ENCODE results near the gene ZNF385C.

ZNF385C gene

DNA sequence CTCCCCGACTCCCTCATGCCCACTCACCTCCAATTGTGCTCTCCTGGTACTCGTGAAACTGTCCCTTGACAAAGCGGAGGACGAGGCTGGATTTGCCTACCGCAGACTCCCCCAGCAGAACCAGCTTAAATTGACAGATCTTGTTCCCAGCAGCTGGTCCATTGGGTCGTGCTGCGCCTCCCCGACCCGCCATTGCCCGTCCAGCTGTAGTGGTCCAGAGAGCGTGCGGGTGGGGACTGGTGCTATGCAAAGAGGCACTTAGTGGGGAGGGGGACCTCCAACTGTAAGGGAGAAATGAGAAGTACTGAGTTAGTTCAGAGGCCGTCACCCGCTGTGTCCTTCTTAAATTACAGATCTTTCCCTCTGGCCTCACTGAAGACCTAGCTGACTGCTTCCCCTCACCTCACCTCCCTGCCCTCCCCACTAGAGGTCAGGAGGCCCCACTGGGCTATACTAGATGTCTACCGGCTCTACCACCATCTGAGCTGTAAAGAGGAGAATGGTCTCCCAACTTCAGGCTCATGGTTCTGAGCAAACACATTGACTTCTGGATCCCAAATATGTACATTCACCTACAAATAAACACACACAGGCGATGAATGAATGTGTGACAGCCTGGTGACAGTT is 32.1 kb upstream of the ZNF385C start:
- Mint-ChIP-seq H3K4me3 (no peak overlapping the region), H3K4me1 (peaks cover 44% of the 10 kb centered on the region), H3K9me3 (no peaks in the 10 kb centered on the region), H3K36me3 (peaks cover 15% of the 10 kb centered on the region), H3K27ac (peak overlapping the region; percentile 87), H3K27me3 (no peaks in the 10 kb centered on the region)

DNA sequence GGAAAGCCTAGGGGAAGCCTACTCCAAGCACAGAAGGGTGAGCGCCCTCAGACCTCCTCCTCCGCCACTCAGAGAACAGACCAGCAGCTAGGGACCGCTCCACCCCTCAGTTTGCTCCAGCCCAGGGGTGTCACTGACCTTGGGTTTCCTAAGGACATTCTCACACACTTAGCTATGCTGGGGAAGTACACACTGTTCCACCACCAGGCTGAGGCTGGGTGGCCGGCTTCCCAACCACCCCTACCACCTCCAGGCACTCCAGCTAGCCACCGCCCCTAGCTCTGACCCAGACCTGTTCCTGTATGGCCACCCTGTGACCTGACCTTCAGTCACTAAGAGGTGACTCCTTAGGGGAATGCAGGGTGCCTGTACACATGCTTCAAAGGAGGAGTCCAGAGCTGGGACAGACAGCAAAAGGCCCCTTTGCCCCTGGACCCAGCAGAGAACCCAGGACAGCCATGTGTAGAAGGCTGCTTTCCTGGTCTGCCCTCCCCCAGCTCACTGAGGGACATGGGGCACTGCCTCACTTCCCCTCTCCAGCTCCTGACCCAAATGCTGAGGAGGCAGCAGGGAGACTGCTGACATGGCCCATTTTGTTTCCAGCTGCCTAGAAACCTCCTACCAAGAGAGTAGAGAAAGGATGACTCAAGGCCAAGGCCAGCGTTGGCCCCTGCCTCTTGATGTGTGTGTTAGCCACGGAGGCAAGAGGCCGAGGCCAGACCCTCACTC is 31.0 kb upstream of the ZNF385C start:
- H3K27me3 Mint-ChIP-seq, result no peaks in the 10 kb centered on the region
- H3K4me1 Mint-ChIP-seq, result peaks cover 36% of the 10 kb centered on the region
- peaks cover 15% of the 10 kb centered on the region for H3K36me3 Mint-ChIP-seq
- no peak overlapping the region for H3K4me3 Mint-ChIP-seq
- H3K9me3 Mint-ChIP-seq, result no peaks in the 10 kb centered on the region
- H3K27ac Mint-ChIP-seq, result no peak overlapping the region

DNA sequence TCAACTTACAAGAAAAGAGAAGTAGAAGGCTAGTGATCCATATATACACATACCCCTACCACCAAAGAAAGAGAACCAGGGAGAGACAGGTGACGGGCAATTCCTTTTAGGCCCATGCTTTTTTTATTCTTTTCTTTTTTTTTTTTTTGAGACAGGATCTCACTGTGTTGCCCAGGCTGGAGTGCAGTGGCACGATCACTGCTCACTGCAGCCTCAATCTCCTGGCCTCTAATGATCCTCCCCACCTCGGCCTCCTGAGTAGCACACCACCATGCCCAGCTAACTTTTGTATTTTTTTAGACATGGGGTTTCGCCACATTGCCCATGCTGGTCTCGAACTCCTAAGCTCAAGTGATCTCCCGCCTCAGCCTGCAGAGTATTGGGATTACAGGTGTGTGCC is 29.1 kb upstream of the ZNF385C start:
- Mint-ChIP-seq H3K9me3 (no peaks in the 10 kb centered on the region), H3K36me3 (peaks cover 15% of the 10 kb centered on the region), H3K4me3 (no peak overlapping the region), H3K4me1 (peaks cover 17% of the 10 kb centered on the region), H3K27me3 (no peaks in the 10 kb centered on the region), H3K27ac (no peak overlapping the region)

DNA sequence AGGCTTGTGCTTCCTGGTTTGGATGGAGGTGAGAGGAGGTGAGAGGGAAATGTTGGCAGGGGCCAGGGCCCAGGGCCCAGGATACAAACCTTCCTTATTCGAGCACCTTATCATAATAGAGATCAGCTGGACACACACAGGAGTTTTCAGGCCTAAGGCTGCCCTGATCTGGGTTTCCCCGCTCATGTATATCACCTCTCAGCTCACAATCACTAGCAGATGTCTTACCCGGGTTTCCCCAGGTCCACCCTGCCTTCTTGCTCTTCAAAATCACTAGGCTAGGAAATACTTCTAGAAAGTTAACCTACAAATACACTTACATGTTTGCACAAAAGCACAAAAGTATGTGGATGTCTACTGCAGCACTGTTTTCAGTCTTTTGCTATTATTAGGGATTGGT is 28.6 kb upstream of the ZNF385C start:
- no peak overlapping the region for H3K4me3 Mint-ChIP-seq
- peaks cover 11% of the 10 kb centered on the region for H3K4me1 Mint-ChIP-seq
- H3K36me3 Mint-ChIP-seq, result peaks cover 15% of the 10 kb centered on the region
- peak overlapping the region; percentile 11 for H3K27ac Mint-ChIP-seq
- no peaks in the 10 kb centered on the region for H3K27me3 Mint-ChIP-seq
- H3K9me3 Mint-ChIP-seq, result no peaks in the 10 kb centered on the region

DNA sequence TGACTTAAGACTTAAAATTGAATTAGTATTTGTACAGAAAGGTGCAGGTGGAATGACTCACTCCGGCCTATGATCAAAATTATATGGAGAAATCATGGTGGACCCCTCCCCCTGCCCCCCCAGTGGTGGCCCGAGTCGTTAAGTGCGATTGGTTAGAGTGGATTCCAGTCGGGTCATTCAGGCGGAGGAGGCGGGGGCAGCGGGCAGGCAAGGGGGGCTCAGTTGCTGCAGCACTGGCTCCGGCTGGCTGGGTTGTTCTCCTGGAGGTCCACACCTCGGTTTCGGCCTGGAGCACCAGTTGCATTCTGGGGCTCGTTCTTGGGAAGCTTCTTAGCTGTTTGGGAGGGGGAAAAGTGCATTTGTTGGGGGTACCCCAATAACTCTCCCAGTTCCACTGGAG is 27.3 kb upstream of the ZNF385C start:
- H3K27me3 Mint-ChIP-seq, result no peaks in the 10 kb centered on the region
- peaks cover 5% of the 10 kb centered on the region for H3K4me1 Mint-ChIP-seq
- H3K9me3 Mint-ChIP-seq, result no peaks in the 10 kb centered on the region
- H3K36me3 Mint-ChIP-seq, result peaks cover 11% of the 10 kb centered on the region
- H3K27ac Mint-ChIP-seq, result no peak overlapping the region
- H3K4me3 Mint-ChIP-seq, result no peak overlapping the region

DNA sequence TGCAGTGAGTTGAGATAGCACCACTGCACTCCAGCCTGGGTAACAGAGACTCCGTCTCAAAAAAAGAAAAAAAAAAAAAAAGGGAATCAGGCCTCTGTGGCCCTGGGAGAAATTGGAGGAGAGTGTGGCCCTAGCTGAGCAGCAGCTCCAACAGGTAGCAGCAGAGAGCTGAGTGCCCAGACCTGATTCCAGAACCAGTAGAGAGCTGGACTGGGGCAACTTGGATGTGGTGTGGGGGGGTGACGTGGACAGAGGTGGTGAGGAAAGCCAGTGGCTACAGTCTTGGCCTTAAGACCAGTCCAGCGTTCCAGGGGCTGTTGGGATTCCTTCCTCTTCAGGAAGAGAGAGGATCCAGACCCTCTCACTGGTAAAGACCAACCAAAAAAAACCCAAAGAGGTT is 26.0 kb upstream of the ZNF385C start:
- H3K4me1 Mint-ChIP-seq, result peaks cover 15% of the 10 kb centered on the region
- no peaks in the 10 kb centered on the region for H3K9me3 Mint-ChIP-seq
- no peak overlapping the region for H3K27ac Mint-ChIP-seq
- H3K27me3 Mint-ChIP-seq, result no peaks in the 10 kb centered on the region
- H3K36me3 Mint-ChIP-seq, result peaks cover 11% of the 10 kb centered on the region
- no peak overlapping the region for H3K4me3 Mint-ChIP-seq

DNA sequence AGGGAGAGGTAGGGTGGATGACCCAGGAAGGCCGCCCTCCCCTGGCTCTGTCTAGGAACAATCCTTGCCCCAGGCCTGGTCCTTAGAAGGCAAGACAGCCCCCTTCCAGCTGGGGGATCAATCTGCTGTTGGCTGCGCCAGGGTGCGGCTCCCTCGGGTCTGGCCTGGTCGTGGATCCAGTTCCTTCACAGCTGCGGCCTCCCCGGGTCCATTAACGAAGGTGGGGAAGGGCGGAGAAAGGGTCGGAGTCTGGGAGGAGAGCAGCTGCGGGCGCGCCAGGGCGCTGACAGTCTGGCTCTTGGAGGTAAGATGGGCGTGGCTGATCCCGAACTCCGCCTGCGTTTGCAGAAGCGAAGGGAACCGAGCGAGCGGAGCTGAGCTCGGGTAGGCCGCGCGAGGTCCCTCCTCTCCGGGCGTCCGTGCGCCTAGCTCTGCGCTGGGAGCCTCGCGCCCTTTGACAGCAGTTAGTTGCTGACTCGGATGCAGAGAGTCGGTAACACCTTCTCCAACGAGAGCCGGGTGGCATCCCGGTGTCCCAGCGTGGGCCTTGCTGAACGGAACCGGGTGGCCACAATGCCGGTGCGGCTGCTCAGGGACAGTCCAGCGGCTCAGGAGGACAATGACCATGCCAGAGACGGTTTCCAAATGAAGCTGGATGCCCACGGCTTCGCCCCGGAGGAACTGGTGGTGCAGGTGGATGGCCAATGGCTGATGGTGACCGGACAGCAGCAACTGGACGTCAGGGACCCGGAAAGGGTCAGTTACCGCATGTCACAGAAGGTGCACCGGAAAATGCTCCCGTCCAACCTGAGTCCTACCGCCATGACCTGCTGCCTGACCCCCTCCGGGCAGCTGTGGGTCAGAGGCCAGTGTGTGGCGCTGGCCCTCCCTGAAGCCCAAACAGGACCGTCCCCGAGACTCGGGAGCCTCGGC is 24.4 kb upstream of the ZNF385C start, which contains the start of gene HSPB9:
Gene HSPB9 (plus strand): TSS at position 434 of the 933 bp plus-strand sequence. CDS start 47 bp downstream, at position 481.
- no peaks in the 10 kb centered on the region for H3K9me3 Mint-ChIP-seq

DNA sequence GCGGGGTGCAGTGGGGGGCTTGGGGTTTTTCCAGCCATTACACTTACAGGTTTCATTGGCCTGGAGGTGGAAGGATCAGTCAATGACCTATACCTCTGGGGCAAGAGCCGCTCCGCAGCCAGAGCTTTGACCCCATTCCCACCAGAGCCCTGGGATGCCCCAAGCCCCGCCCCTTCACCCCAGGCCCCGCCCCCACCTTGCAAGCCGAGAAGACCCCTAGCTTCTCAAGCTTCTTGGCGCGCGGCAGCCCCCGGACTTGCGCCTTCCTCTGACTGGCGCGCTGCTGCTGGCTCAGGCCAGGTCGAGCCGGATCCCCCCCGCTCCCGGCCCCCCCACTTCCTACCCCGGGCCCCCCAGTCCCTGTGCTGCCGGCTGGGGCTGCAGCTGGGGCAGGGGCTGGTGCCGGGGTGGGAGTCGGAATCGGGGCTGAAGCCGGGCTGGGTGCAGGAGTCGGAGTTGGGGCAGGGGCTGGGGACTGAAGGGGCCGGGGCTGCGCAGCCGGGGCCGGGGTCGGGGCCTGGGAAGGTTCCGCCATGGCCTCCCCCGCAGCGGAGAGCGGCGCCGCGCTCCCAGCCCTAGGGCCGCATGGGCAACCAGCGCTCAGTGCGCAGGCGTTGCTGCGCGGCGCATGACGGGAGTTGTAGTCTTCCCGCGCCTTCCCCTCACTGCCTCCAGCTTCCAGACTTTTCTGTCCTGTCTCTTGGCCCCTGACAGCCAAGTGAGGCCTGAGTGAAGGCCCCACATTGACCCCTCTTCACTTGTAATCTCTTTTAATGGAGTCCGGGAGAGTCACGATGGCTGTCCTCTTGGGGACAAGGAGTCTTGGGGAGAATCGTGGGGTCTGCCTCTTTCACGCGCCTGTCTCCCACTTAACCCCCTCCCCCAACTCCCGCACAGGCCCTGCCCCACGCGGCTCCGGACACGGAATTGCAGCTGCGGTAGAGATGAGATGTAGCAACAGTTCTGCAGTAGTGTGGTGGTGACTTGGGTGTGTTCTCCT is 22.8 kb upstream of the ZNF385C start, which contains the start of gene KAT2A:
Gene KAT2A (minus strand): TSS at position 598 of the 1,000 bp plus-strand sequence. CDS start 63 bp downstream, at position 535.
- peak within 1 kb of the TSS; percentile 78 for H3K4me3 Mint-ChIP-seq
- H3K36me3 Mint-ChIP-seq, result peaks cover 11% of the 10 kb centered on the region
- H3K27ac Mint-ChIP-seq, result peak within 1 kb of the TSS; percentile 41
- H3K9me3 Mint-ChIP-seq, result no peaks in the 10 kb centered on the region
- peaks cover 28% of the 10 kb centered on the region for H3K4me1 Mint-ChIP-seq
- no peaks in the 10 kb centered on the region for H3K27me3 Mint-ChIP-seq

More for the DNA sequence above, 24.4 kb upstream of the ZNF385C start, which contains the start of gene HSPB9:
- Mint-ChIP-seq H3K4me1 (peaks cover 21% of the 10 kb centered on the region), H3K36me3 (peaks cover 10% of the 10 kb centered on the region), H3K27ac (no peak within 1 kb of the TSS), H3K27me3 (no peaks in the 10 kb centered on the region), H3K4me3 (peak within 1 kb of the TSS; percentile 66)

DNA sequence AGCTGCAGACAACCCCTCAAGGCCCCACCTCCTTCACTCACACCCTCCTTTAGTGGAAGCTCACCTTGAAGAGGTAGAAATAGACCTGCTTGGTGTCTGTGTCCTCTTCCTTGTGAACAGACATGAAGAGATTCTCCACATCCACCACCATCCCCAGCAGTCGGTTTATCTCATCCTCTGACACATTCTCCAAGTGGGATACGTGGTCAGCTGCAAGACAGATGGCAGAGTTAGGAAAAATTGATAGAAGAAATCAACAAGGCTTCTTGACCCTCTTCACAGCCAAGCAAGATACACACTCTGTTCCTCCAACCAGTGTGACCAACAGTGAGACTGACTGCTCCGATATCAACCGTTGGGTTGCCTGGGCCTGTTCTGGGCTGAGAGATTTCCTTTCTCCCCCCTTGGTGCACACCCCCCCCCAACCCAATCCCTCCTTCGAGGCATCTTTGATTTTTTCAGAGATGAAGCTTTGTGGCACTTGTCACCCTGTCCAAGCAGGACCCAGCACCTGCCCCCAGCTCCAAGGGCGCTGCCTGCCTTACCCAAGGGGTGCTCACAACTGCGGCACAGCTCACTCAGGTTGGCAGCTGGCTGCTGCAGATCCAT is 22.0 kb upstream of the ZNF385C start:
- Mint-ChIP-seq H3K4me1 (peaks cover 35% of the 10 kb centered on the region), H3K27me3 (no peaks in the 10 kb centered on the region), H3K27ac (peak overlapping the region; percentile 24), H3K36me3 (peaks cover 13% of the 10 kb centered on the region), H3K9me3 (no peaks in the 10 kb centered on the region), H3K4me3 (peak overlapping the region; percentile 78)

DNA sequence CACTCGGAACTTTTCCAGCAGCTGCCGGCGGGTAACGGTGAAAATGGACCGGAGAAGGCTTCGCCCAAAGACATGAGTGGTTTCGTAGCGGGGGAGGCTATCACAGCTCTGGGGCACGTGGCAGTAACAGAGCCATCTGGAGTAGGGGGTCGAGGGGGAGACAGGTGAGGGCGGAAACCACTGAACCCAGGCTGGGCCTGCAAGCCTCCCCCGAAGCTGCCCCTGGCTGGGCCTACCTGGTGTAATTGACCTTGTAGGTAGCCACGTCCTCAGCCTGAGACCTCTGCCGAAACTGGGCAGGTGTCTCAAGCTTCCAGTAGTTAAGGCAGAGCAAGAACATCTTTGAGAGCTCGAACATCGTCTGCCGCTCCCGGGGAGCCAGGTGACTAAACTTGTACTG is 21.0 kb upstream of the ZNF385C start:
- H3K4me1 Mint-ChIP-seq, result peaks cover 39% of the 10 kb centered on the region
- no peaks in the 10 kb centered on the region for H3K9me3 Mint-ChIP-seq
- no peak overlapping the region for H3K27ac Mint-ChIP-seq
- H3K27me3 Mint-ChIP-seq, result no peaks in the 10 kb centered on the region
- H3K36me3 Mint-ChIP-seq, result peaks cover 13% of the 10 kb centered on the region
- no peak overlapping the region for H3K4me3 Mint-ChIP-seq

DNA sequence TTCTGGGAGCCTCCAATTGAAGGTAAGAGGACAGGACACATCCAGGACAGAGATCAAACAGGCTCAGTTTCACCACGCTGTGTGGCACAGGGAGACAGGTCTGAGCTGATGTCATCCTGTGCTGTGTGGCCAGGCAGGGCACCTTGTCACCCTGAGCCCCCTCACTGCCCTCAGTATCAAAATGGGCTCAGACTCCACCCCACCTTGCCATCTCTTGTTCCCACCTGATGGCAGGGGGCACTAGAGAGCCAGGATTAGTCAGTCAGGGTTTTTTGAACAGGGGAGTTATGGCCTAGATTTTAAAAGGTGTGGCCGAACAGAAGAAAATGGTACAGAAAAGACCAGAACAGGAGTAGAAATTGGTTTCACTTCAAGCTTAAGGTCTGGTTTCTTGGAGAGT is 20.3 kb upstream of the ZNF385C start:
- Mint-ChIP-seq H3K9me3 (no peaks in the 10 kb centered on the region), H3K36me3 (peaks cover 13% of the 10 kb centered on the region), H3K27me3 (no peaks in the 10 kb centered on the region), H3K27ac (peak overlapping the region; percentile 5), H3K4me3 (peak overlapping the region; percentile 61), H3K4me1 (peaks cover 39% of the 10 kb centered on the region)

DNA sequence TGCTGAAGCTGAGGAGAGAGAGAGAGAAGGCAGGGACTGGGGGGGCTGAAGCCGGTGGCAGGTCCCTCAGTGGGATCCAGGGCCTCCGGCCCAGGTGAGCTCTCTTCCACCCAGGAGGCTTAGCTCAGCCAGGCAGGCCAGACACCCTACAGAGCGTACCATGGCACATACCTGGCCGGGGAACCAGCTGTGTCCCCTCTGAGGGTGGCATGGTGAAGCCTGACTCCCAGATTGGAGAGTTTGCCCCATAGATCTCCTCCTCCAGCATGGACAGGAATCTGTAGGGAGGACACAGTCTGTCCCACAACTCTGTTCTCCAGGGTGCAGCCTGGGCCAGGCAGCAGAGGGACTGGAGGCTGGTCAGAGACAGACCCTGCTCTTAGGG is 19.8 kb upstream of the ZNF385C start:
- no peaks in the 10 kb centered on the region for H3K9me3 Mint-ChIP-seq
- H3K27ac Mint-ChIP-seq, result no peak overlapping the region
- peaks cover 13% of the 10 kb centered on the region for H3K36me3 Mint-ChIP-seq
- peaks cover 39% of the 10 kb centered on the region for H3K4me1 Mint-ChIP-seq
- no peak overlapping the region for H3K4me3 Mint-ChIP-seq
- no peaks in the 10 kb centered on the region for H3K27me3 Mint-ChIP-seq

DNA sequence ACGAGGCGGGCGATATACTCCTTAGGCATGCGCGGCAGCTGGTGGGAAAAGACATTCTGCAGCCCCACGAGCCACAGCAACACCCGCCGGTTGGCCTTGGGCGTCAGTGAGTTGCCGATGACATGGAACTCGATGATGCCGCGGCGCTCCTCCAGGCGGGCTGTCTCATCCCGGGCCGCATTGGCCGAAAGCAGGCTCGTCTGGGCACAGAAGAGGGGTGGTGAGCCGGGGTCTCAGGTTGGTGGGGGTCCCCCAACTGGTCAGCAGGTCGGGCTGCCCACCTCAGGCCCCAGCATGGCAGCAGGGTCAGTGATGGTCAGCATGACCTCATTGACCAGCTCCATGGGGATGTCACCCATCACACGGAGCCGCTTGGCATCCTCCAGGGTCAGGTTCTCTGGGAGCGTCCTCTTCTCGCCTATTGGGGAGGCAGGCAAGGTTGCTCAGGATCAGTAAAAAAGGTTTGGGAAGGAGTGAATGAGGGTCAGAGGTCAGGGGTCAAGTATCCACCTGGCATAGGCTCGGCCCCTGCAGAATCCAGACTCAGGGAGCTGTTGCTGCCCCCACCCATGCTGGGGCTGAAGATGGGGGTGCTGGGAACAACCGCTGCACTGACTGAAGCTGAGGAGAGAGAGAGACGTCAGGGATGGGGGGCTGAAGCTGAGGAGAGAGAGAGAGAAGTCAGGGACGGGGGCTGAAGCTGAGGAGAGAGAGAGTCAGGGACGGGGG is 19.3 kb upstream of the ZNF385C start:
- peak overlapping the region; percentile 59 for H3K27ac Mint-ChIP-seq
- no peaks in the 10 kb centered on the region for H3K27me3 Mint-ChIP-seq
- H3K4me1 Mint-ChIP-seq, result peaks cover 44% of the 10 kb centered on the region
- H3K36me3 Mint-ChIP-seq, result peaks cover 13% of the 10 kb centered on the region
- no peak overlapping the region for H3K4me3 Mint-ChIP-seq
- no peaks in the 10 kb centered on the region for H3K9me3 Mint-ChIP-seq

Data from activated naive CD4-positive, alpha-beta T cell treated with anti-CD3 and anti-CD28 coated beads, Interleukin-2, amount 50 U/mL, for 24 hours (primary cell).